Smooth muscle cell (in vitro differentiated cells): Measurements from ENCODE around the gene CAMK1G. TPM values are rescaled to one million over a fixed set of nuclear protein-coding genes. Genes with fewer than 3 reads are reported as not detected.

Experiments used
- DNase-seq: peaks from one replicate; lab custom pipeline; 2025; ENCODE audit not compliant: unreplicated experiment; lab: John Stamatoyannopoulos, UW
- H2AFZ ChIP-seq: fragments of 200-600 bp; sonication (generic); 2 replicates; pipeline ENCODE4 v1.6.0; 2016; ENCODE audit warnings: antibody characterized with exemption, low read depth, mild to moderate bottlenecking
- H3F3A ChIP-seq: fragments of 200-600 bp; sonication (generic); 2 replicates; pipeline ENCODE4 v1.6.0; 2017; ENCODE audit warnings: antibody characterized with exemption, low read depth
- H3K27ac ChIP-seq: fragments of 200-600 bp; sonication (generic); 2 replicates; pipeline ENCODE4 v1.5.1; 2016; ENCODE audit warnings: low read depth, mild to moderate bottlenecking
- H3K27me3 ChIP-seq: fragments of 200-600 bp; sonication (generic); 2 replicates; pipeline ENCODE4 v1.6.1; 2016; ENCODE audit warnings: low read depth, mild to moderate bottlenecking
- H3K36me3 ChIP-seq: fragments of 200-600 bp; sonication (generic); 2 replicates; pipeline ENCODE4 v1.5.1; 2016; ENCODE audit warnings: low read depth
- H3K4me1 ChIP-seq: fragments of 200-600 bp; sonication (generic); 2 replicates; pipeline ENCODE4 v1.5.1; 2016; ENCODE audit warnings: low read depth
- H3K4me2 ChIP-seq: fragments of 200-600 bp; sonication (generic); 2 replicates; pipeline ENCODE4 v1.6.0; 2016; ENCODE audit warnings: mild to moderate bottlenecking
- H3K4me3 ChIP-seq: fragments of 200-600 bp; sonication (generic); 2 replicates; pipeline ENCODE4 v1.5.1; 2016; ENCODE audit warnings: mild to moderate bottlenecking
- H3K79me2 ChIP-seq: fragments of 200-600 bp; sonication (generic); 2 replicates; pipeline ENCODE4 v1.6.0; 2016; ENCODE audit warnings: low read depth, mild to moderate bottlenecking
- H3K9ac ChIP-seq: fragments of 200-600 bp; sonication (generic); 2 replicates; pipeline ENCODE4 v1.6.0; 2016; ENCODE audit warnings: low read depth
- H3K9me3 ChIP-seq: fragments of 200-600 bp; sonication (generic); replicated peaks from 2 replicates; pipeline ENCODE4 v1.5.1; 2016; ENCODE audit warnings: low read depth
- H4K20me1 ChIP-seq: fragments of 200-600 bp; sonication (generic); 2 replicates; pipeline ENCODE4 v1.6.0; 2016; ENCODE audit warnings: low read depth
- WGBS: methylation state at CpG from one replicate; pipeline ENCODE4 v1.1.7; 2016; ENCODE audit warnings: low lambda C conversion rate; 5-methylcytosine and 5-hydroxymethylcytosine counted together
- polyA plus RNA-seq: library from polyadenylated mRNA; unstranded; fragments of >200 nt; fragmentation: Nextera tagmentation; extraction: Ambion mirVana; gene quantifications from 2 replicates; pipeline ENCODE4 v1.2.1, GENCODE V29; 2016
- total RNA-seq: library from RNA; depleted of rRNA; stranded (reverse); fragments of >200 nt; gene quantifications from 2 replicates; pipeline ENCODE4 v1.2.3, GENCODE V29; 2014
- TF ChIP-seq, protein P1 (sequence below): fragments of 200-600 bp; sonication (generic); IDR thresholded peaks from 2 replicates; pipeline ENCODE4 v1.5.1; 2017; ENCODE audit warnings: borderline replicate concordance, mild to moderate bottlenecking, antibody characterized with exemption; ENCODE audit not compliant: insufficient read depth, poor library complexity, severe bottlenecking

CAMK1G gene
- total and polyA plus RNA-seq, 2 experiments from 2014 or later = 0.13 TPM; not detected in 1

DNA sequence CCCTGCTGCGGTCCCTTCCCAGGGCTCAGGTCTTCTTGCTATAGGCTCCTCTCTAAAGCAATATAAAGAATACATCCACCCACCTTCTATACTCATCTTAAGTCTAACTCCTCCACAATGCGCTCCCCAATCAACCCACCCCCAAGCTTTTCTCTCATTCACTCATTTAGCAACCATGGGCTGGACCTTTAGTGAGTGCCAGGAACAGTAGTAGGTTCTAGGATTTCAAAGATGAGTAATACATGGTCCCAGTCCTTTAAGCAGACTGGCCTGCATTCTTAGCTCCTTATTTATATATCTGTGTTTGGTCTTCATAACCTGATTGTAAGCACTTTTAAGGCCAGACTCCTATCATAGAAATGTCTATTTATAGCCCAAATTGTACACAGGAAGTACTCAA, 5.9 kb downstream of the CAMK1G start:
- Histone ChIP-seq H3K27ac (no peak overlapping the region), H3K4me1 (peaks cover 11% of the 10 kb centered on the region), H3K4me2 (no peak overlapping the region), H3K36me3 (no peaks in the 10 kb centered on the region), H4K20me1 (no peaks in the 10 kb centered on the region), H3K79me2 (no peaks in the 10 kb centered on the region), H3K4me3 (no peak overlapping the region), H2AFZ (no peak overlapping the region), H3F3A (no peaks in the 10 kb centered on the region), H3K9me3 (no peaks in the 10 kb centered on the region), H3K9ac (no peak overlapping the region), H3K27me3 (peaks cover 16% of the 10 kb centered on the region)
- no peak for DNase-seq
- 92% methylated on average over 2 of the region's 2 CpGs for WGBS
- TF ChIP-seq, protein P1, sequence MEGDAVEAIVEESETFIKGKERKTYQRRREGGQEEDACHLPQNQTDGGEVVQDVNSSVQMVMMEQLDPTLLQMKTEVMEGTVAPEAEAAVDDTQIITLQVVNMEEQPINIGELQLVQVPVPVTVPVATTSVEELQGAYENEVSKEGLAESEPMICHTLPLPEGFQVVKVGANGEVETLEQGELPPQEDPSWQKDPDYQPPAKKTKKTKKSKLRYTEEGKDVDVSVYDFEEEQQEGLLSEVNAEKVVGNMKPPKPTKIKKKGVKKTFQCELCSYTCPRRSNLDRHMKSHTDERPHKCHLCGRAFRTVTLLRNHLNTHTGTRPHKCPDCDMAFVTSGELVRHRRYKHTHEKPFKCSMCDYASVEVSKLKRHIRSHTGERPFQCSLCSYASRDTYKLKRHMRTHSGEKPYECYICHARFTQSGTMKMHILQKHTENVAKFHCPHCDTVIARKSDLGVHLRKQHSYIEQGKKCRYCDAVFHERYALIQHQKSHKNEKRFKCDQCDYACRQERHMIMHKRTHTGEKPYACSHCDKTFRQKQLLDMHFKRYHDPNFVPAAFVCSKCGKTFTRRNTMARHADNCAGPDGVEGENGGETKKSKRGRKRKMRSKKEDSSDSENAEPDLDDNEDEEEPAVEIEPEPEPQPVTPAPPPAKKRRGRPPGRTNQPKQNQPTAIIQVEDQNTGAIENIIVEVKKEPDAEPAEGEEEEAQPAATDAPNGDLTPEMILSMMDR = no peak

DNA sequence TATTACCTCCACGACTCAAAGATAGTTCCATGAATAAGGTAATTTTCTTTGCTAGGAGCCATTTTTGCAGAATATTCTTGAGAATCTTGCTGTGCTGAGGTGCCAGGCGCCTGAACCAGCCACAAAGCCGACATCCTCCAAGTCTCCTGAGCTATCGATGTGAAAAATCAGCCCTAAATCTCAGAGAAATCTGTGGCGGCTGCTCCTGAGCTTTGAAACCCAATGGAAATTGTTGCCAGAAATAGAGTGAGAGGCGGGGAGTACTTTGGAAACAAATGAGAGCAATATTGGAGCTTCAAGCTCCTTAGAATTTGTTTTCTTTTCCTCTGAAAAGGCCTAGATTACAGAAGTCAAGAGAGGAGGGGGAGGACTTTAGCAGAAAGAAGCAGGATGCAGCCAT, 6.3 kb downstream of the CAMK1G start:
- DNase-seq = no peak
- no peak overlapping the region for H3K9ac ChIP-seq
- peaks cover 6% of the 10 kb centered on the region for H3K4me1 ChIP-seq
- no peak overlapping the region for H2AFZ ChIP-seq
- H4K20me1 ChIP-seq = no peaks in the 10 kb centered on the region
- no peak overlapping the region for H3K4me3 ChIP-seq
- H3K9me3 ChIP-seq = no peaks in the 10 kb centered on the region
- H3K4me2 ChIP-seq = no peak overlapping the region
- no peak overlapping the region for H3K27ac ChIP-seq
- TF ChIP-seq, protein P1 = no peak
- 92% methylated on average over 6 of the region's 6 CpGs for WGBS
- H3K79me2 ChIP-seq = no peaks in the 10 kb centered on the region
- H3F3A ChIP-seq = no peaks in the 10 kb centered on the region
- peaks cover 14% of the 10 kb centered on the region for H3K27me3 ChIP-seq
- H3K36me3 ChIP-seq = no peaks in the 10 kb centered on the region

DNA sequence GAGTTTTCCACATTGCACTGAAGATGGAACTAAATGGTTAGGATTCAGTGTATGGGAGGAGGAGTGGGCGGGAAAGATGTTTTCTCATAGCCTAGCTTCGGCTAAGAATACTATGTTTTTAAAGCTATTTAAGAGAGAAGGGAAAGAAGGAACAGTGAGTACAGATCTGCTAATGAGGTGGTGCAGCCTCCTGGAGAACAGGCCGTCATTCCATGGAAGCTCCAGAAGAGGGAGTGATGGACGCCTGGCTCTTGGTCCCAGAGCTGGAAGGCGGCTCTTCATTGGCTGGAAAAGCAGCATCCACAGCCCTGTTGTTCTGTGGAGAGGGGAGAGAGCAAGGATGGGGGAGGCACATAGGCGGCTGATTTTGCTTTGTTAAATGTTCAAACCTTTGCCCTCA, 6.9 kb downstream of the CAMK1G start:
- no peak overlapping the region for H3K27ac ChIP-seq
- H3K27me3 ChIP-seq = peaks cover 10% of the 10 kb centered on the region
- WGBS = 69% methylated on average over 6 of the region's 6 CpGs
- no peaks in the 10 kb centered on the region for H3K36me3 ChIP-seq
- H3K4me3 ChIP-seq = no peak overlapping the region
- TF ChIP-seq, protein P1 = peak; percentile 17
- H3K9me3 ChIP-seq = no peaks in the 10 kb centered on the region
- no peak overlapping the region for H3K9ac ChIP-seq
- no peaks in the 10 kb centered on the region for H3K79me2 ChIP-seq
- H3K4me1 ChIP-seq = peaks cover 4% of the 10 kb centered on the region
- no peak overlapping the region for H2AFZ ChIP-seq
- H4K20me1 ChIP-seq = no peaks in the 10 kb centered on the region
- no peak for DNase-seq
- H3K4me2 ChIP-seq = no peak overlapping the region
- H3F3A ChIP-seq = no peaks in the 10 kb centered on the region

DNA sequence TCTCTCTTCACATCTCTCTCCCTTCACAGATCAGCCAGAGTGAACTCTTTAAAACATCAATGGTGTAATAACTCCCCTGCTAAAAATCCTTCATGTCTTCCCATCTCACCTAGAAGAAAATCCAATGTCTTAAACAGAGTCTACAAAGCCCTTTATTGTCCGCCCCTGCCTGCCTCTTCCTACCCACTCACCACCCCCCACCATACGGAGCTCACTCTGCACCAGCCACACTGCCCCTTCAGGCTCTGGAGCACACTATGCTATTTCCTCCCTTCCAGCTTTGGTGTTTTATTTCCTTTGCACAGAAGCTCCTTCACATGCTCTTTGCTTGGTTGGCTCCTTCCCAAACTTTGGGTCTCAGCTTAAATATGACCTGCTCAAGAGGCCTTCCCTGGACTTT, 10.2 kb downstream of the CAMK1G start:
- no peaks in the 10 kb centered on the region for H3K79me2 ChIP-seq
- no peak overlapping the region for H3K9ac ChIP-seq
- H3K36me3 ChIP-seq = no peaks in the 10 kb centered on the region
- TF ChIP-seq, protein P1 = no peak
- no peak overlapping the region for H3K27ac ChIP-seq
- no peak overlapping the region for H2AFZ ChIP-seq
- no peaks in the 10 kb centered on the region for H3K4me1 ChIP-seq
- H3K4me2 ChIP-seq = no peak overlapping the region
- no peaks in the 10 kb centered on the region for H3F3A ChIP-seq
- no peaks in the 10 kb centered on the region for H3K9me3 ChIP-seq
- no peak overlapping the region for H3K4me3 ChIP-seq
- DNase-seq = no peak
- WGBS = 82% methylated on average over 2 of the region's 2 CpGs
- H4K20me1 ChIP-seq = no peaks in the 10 kb centered on the region
- H3K27me3 ChIP-seq = peaks cover 29% of the 10 kb centered on the region
